Activated CD4-positive, CD25-positive, alpha-beta regulatory T cell treated with anti-CD3 and anti-CD28 coated beads, Interleukin-2, amount 50 U/mL, for 72 hours (primary cell): ENCODE results near the gene TNS2.
"Not testable (repeated sequence)": the region's sequence is repeated elsewhere in the genome, so short reads cannot be mapped to it uniquely, and the experiment has no call there.

ENCODE experiments used
- DNase-seq: peaks from one replicate; pipeline ENCODE4 v3.0.0; 2021

The TNS2 gene

GRCh38 chr12:53094796-53095595 is 45.1 kb downstream of the TNS2 start:
- DNase-seq, result not testable (repeated sequence)

- DNase-seq, result not testable (repeated sequence)
Observed at GRCh38 chr12:53095596-53095895, 45.7 kb downstream of the TNS2 start.

GRCh38 chr12:53096089-53096741 is 46.4 kb downstream of the TNS2 start:
- DNase-seq, result no peak

- no peak for DNase-seq
Observed at GRCh38 chr12:53096759-53097158, 46.9 kb downstream of the TNS2 start.

- DNase-seq, result no peak
Observed at GRCh38 chr12:53097207-53097563, 47.3 kb downstream of the TNS2 start.

GRCh38 chr12:53097564-53098353 is 47.9 kb downstream of the TNS2 start, which contains the start of gene IGFBP6:
Gene IGFBP6 (plus strand): TSS chr12:53097667. CDS start chr12:53097718, 51 bp downstream.
- peak; percentile 67 for DNase-seq

GRCh38 chr12:53098354-53098981 is 48.6 kb downstream of the TNS2 start:
- no peak for DNase-seq

GRCh38 chr12:53099071-53099882 is 49.4 kb downstream of the TNS2 start:
- DNase-seq, result peak; percentile 91

GRCh38 chr12:53100466-53101151 is 50.7 kb downstream of the TNS2 start:
- no peak for DNase-seq

- no peak for DNase-seq
Observed at GRCh38 chr12:53101266-53101665, 51.4 kb downstream of the TNS2 start.

GRCh38 chr12:53101931-53102781 is 52.3 kb downstream of the TNS2 start:
- DNase-seq, result no peak

GRCh38 chr12:53102883-53103807 is 53.3 kb downstream of the TNS2 start, which contains the start of gene SOAT2:
Gene SOAT2 (plus strand): TSS chr12:53103486. CDS start chr12:53103578, 92 bp downstream.
- no peak for DNase-seq

GRCh38 chr12:53103860-53104305 is 54.0 kb downstream of the TNS2 start:
- no peak for DNase-seq

- DNase-seq, result no peak
Observed at GRCh38 chr12:53105256-53105655, 55.4 kb downstream of the TNS2 start.

GRCh38 chr12:53105712-53106439 is 56.0 kb downstream of the TNS2 start:
- DNase-seq, result no peak

GRCh38 chr12:53107122-53107521 is 57.3 kb downstream of the TNS2 start:
- no peak for DNase-seq

- DNase-seq, result not testable (repeated sequence)
Observed at GRCh38 chr12:53112431-53112830, 62.6 kb downstream of the TNS2 start.

GRCh38 chr12:53113136-53113705 is 63.4 kb downstream of the TNS2 start:
- DNase-seq, result no peak
